ENCODE measurements around the gene TUBG1. TPM values are rescaled to one million over a fixed set of nuclear protein-coding genes. Genes with fewer than 3 reads are reported as not detected.

The TUBG1 gene
- total RNA-seq, 2 donors from 2014 or later, result 28.8 to 55.9 TPM

DNA sequence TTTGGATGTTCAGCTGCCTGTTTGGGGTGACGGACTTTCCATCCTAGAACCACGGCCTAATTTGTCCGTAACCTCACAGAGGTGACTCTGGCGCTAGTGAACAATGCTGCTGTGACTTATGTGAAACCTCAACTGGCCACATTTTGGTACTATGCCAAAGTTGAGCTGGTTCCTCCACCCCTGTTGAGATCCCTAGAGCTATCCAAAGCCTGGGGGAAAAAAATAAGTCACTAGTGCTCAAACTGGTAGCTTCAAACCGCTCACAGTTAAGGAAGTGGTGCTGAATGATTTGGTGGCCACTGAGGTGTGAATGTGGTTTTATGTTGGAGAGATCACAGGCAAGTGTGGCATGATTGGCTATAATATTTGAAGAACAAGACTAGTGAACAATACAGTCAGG lies 38.3 kb downstream of the TUBG1 start:
- no peak overlapping the region for H3K4me3 ChIP-seq
- TF ChIP-seq, protein P1, sequence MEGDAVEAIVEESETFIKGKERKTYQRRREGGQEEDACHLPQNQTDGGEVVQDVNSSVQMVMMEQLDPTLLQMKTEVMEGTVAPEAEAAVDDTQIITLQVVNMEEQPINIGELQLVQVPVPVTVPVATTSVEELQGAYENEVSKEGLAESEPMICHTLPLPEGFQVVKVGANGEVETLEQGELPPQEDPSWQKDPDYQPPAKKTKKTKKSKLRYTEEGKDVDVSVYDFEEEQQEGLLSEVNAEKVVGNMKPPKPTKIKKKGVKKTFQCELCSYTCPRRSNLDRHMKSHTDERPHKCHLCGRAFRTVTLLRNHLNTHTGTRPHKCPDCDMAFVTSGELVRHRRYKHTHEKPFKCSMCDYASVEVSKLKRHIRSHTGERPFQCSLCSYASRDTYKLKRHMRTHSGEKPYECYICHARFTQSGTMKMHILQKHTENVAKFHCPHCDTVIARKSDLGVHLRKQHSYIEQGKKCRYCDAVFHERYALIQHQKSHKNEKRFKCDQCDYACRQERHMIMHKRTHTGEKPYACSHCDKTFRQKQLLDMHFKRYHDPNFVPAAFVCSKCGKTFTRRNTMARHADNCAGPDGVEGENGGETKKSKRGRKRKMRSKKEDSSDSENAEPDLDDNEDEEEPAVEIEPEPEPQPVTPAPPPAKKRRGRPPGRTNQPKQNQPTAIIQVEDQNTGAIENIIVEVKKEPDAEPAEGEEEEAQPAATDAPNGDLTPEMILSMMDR (IDR thresholded peaks at IDR 0.05), result no peak
- no peaks in the 10 kb centered on the region for H3K9me3 ChIP-seq
- no peaks in the 10 kb centered on the region for H3K4me1 ChIP-seq
- H3K27ac ChIP-seq, result no peak overlapping the region
- H3K36me3 ChIP-seq, result no peaks in the 10 kb centered on the region
- H3K27me3 ChIP-seq, result no peaks in the 10 kb centered on the region
- DNase-seq (ENCODE audit: low spot score), result no peak

DNA sequence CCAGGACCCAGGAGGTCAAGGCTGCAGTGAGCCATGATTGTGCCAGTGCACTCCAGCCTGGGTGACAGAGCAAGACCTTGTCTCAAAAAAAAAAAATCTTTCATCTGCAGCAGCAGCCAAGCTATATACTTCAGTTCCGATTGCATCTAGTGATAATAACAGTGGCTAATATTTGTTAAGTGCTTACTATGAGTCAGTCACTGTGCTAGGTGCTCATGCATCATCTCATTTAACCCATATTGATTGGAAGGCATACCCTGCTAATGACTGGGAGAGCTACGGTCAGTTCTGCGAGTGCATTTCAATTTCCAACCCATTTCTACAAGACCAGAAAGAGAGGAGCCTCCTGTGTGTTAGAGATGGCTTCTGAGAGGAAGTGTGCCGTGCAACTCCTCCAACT lies 41.9 kb downstream of the TUBG1 start:
- Histone ChIP-seq H3K36me3 (no peaks in the 10 kb centered on the region), H3K9me3 (no peaks in the 10 kb centered on the region), H3K4me3 (no peak overlapping the region), H3K27me3 (no peaks in the 10 kb centered on the region), H3K27ac (no peak overlapping the region), H3K4me1 (peaks cover 0 to 16% of the 10 kb centered on the region in 2 donors)
- no peak for DNase-seq (ENCODE audit: low spot score)
- TF ChIP-seq, protein P1 (IDR thresholded peaks at IDR 0.05), result no peak

DNA sequence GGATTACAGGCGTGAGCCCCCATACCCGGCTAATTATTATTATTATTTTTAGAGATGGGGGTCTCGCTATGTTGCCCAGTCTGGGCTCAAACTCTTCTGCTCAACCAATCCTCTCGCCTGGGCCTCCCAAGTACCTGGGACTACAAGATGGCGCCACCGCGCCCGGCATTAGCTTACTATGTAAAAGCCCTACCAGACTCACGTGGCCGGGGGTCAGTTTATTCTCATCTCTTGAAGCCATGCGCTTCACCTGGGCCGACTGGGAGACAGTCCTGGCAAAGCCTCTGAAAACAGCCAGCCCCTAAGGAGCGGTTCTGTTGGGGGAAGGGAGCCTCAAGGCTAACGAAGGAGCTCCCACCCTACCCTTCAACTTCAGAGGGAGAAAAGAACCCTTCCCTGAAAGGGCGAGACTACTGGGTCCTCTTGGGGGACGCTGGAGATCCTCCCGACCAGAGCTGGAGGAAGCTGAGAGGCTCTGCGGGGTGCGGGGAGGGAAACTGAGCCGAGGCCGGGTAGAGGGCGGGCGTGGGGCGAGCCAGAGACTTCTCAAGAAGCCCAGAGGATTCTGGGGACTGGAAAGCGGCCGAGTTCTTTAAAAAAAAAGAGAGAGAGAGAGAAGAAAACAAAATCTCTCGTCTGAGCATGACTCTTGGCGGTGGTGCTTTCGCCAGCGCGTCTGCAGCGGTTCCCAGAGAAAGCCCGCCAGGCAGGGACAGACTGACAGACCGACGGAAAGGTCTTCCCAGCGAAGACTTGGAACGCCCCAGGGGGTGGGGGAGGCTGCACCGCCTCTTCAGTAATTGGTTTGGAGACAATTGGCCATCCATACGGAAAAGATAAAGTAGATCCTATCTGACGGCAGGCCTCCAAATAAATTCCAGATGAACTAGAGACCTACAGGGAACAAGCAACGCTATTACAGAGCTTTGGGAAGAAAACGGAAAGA lies 44.0 kb downstream of the TUBG1 start:
- H3K9me3 ChIP-seq, result no peaks in the 10 kb centered on the region
- H3K27me3 ChIP-seq, result no peaks in the 10 kb centered on the region
- DNase-seq (ENCODE audit: low spot score), result peak; percentile 72
- H3K36me3 ChIP-seq, result no peaks in the 10 kb centered on the region
- TF ChIP-seq, protein P1 (IDR thresholded peaks at IDR 0.05), result no peak
- H3K4me3 ChIP-seq, result peak overlapping the region; percentile 28 to 45
- H3K27ac ChIP-seq, result peak overlapping the region; percentile 77 to 80
- H3K4me1 ChIP-seq, result peaks cover 0 to 16% of the 10 kb centered on the region in 2 donors

DNA sequence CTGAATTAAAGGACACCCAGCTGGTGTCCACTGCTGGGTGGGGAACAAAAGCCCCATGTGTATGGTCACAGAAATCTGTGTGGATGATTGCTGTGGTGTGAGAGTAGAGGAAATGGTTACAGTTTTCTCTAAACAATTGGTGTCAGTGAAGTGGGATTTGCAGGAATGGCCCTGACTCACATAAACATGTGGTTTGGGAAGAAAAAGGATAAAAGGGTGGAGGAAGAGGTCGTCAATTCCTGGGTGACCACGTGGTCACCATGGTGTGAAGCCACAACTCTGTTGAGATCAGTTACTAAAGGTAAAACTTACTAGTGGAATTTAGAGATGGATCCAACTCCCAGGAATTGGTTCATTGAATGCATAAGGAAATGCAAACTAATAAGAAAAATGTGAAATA lies 46.0 kb downstream of the TUBG1 start:
- Histone ChIP-seq H3K4me1 (peaks cover 0 to 27% of the 10 kb centered on the region in 2 donors), H3K27me3 (no peaks in the 10 kb centered on the region), H3K9me3 (no peaks in the 10 kb centered on the region), H3K4me3 (no peak overlapping the region), H3K36me3 (no peaks in the 10 kb centered on the region), H3K27ac (no peak overlapping the region)
- DNase-seq (ENCODE audit: low spot score), result no peak
- TF ChIP-seq, protein P1 (IDR thresholded peaks at IDR 0.05), result no peak

DNA sequence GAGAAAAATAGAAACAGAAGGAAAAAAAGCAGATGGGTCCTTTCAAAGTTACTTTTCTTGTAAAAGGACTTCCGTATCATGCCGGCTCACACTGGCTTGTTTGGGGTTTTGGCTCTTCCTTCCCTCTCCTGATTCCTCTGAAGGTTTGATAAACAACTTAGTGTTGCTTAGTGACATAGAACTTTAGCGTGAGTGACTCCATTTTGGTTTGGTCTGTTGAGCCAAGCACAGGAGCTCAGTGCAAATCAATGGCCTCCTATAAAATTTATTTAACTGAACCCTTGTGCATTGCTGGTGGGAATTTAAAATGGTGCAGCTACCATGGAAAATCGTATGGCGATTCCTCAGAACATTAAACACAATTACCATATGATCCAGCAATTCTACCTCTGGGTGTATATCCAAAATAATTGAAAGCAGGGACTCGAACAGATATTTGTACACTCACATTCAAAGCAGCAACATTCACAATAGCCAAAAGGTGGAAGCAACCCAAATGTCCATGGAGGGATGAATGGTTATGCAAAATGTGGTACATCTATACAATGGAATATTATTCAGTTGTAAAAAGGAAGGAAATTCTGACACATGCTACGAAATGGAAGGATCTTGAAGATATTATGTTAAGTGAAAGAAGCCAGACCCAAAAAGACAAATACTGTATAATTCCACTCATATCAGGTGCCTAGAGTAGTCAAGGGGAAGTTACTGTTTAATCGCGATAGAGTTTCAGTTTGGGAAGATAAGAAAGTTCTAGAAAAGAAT lies 48.5 kb downstream of the TUBG1 start:
- no peaks in the 10 kb centered on the region for H3K27me3 ChIP-seq
- no peak for DNase-seq (ENCODE audit: low spot score)

More for the DNA sequence above, 48.5 kb downstream of the TUBG1 start:
- Histone ChIP-seq H3K36me3 (no peaks in the 10 kb centered on the region), H3K27ac (no peak overlapping the region), H3K4me3 (no peak overlapping the region), H3K9me3 (no peaks in the 10 kb centered on the region), H3K4me1 (peaks cover 0 to 30% of the 10 kb centered on the region in 2 donors)
- TF ChIP-seq, protein P1 (IDR thresholded peaks at IDR 0.05), result no peak

Data from right atrium auricular region (tissue), 2 donors.